Head of caudate nucleus (tissue), 42 donors: ENCODE measurements around the gene DGKI.

Experiments used
- DNase-seq, 42 donors: peaks; one replicate each; pipeline versions ENCODE4 v3.0.0 to v3.0.0-alpha.2; 2020 to 2021; ENCODE audit warnings: mixed read lengths in 7 of 42
- intact Hi-C: fragments of 100-400 bp; cut with DNase I; formaldehyde crosslinking; loops from one replicate; pipeline ENCODE4 v1.15.0; 2022

The DGKI gene

DNA sequence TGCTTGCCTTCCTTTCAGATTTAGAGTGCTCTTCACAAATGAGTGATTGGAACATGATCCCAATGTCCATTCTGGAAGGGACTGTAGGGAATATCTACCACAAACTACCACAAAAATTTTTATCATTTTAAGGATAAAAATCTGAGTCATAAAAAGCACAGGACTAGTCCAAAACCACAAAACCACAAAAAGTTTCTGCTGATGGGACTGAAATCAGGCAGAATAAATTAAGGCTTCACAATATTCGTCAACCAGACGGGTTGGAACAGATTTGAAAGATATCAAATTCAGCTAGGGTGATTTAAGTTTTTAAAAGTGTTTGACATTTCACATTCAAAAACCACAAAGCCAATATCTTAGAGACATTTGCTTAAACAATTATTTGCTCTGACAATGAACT is 403.2 kb downstream of the DGKI start:
- intact Hi-C loops: no loop called here
- DNase-seq: no peak

DNA sequence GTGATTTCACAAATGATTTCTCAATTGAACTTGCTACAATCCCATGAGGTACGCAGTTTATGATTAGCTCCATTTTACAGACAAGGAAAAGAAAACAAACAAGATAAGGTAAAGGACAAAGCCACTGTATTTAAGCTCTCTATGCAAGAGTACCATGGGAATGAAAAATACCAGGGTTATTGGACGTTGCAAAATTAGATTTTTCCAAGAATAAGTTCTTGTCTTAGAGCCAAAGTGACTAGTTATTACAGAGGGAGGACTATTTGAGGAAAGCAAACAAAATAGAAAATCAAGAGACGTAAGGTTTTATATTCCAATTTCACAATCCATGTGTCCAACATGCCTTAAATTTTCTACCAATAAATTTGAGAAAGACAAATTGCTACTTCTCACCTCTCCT is 405.3 kb downstream of the DGKI start:
- intact Hi-C loops: no loop called here

DNA sequence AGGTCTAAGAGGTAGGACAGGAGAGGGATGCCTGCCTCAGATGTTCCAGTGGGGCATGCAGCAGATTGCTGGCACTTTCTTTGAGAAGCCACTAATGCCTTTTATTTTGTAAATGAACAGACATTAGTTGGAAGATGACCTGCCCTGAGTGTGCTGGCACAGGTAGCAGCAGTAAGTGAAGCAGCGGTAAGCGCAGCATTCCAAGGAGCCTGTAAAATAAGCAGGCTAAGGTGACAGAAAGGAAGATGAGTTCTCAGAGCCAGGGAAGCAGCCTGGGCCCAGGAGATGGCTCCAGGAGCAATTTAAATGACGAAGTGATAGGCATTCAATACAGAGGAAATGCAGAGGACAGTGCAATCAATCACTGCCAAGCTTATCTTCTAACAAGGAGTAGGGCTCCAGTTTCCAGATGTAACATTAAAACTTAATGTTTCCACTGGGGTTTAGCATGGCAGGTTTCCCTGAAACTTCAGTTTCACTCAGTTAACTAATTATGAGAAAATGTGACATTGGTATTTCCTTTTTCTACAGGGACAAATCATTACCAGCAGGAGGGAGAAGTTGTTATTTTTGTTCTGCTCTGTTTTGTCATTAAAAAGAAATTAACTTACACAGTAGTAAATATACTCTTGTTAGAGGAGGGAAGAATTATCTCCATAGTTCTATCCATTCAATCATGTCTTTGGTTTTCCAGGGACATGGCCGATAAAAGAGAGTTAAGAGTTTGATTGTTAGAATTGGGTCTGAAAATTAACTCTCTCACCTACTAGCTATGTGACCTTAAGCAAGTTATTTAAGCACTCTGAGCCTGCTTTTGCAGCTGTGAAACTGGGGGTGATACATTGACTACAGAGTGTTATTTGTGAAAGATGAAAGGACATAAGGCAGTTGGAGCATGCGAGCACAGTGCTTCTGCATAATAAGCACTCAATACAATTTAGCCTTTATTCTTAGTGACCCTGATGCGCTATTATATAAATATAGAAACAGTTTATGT is 406.6 kb downstream of the DGKI start:
- intact Hi-C loops: no loop called here
- DNase-seq: peak in 6 of 42 donors; percentile 18 to 63 (median 36)

More for the DNA sequence above, 405.3 kb downstream of the DGKI start:
- DNase-seq: no peak

DNA sequence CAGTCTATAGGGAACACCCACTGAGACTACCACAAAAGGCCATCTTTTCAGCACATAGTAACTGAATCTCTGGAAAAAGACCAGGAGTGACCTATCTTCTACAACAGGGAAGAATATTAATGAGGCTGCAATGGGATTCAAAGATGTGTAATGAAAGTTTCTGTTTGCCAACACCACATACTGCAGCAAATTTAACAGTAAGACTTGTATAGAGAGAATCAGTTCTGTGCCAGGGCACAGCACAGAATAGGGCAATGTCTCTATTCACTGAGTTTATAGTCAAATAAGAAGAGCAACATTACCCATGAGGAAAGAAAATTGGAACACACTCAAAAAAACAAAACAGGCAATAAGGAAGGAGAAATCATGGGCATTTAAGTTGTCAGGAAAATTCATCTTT is 411.8 kb downstream of the DGKI start:
- DNase-seq: no peak
- intact Hi-C loops: no loop called here

DNA sequence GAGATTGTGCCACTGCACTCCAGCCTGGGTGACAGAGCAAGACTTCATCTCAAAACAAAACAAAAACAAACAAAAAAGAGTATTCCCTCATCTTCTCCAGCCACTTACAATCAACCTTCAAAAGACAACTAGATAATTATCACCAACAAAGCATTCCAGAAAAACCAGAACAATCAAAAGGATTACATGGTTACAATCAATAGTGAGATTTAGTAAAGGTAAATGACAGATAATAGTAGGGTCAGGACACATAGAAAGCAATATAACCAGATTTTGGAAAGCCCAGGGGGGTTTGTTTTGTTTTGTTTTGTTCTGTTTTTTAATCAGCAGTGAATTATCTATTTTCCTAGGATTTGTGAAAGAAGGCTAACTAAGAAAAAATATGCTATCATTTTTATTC is 412.2 kb downstream of the DGKI start:
- DNase-seq: no peak
- intact Hi-C loops: no loop called here

DNA sequence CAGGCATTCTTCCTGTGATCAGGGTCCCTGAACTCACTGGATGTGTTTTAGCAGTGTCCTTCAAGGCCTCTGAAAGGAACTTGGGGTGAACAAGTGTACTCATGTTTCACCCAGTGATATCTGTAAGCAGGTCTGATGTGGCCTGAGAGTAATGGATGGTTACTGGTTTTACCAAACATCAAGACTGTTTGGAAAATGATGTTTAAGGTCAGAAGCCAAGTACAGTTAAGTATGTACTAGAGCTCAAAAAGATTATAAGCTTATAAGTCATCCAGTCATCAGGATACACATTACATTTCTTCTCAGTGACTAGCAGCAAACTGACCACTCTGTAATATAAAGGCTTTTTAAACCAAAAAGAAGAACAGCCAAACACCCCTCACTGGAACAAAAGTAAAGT is 423.5 kb downstream of the DGKI start:
- DNase-seq: no peak
- intact Hi-C loops: no loop called here

DNA sequence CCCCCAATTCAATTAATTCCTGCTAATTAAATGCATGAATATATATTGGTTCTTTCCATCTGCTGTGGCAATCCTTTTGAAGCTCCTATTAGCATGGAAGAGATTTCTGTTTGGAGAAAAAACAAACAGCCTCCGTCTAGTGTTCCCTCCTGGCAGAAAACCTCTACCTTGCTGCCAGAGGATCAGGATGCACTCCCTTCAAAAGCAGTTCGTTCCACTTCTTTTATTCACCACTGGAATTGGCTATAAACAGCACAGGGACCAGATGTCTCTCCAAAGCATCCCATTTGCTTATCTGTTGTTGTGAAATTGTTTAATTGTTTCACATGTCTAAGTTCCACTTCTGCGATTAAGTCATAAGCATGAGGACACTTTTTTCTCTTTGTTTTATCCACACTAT is 425.4 kb downstream of the DGKI start:
- no peak for DNase-seq
- intact Hi-C loops: no loop called here

DNA sequence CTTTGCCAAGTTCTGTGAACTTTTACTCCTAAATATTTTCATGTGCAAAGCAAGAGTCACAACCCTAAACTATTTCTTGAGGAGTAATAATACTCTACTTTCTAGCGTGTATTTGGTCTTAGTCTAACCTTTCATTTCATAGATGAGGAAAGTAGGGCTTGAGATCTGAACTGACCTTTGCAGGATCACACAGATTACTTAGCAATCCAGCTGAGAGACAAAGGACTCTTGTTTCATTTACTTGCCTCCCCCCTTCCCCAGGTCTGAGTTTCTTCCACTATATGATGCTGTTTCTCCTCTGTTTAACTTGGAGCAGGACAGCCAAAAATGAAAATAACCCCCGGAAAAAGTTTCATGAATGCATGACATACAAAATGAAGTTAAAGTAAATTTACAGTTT is 427.9 kb downstream of the DGKI start:
- intact Hi-C loops: no loop called here
- no peak for DNase-seq

DNA sequence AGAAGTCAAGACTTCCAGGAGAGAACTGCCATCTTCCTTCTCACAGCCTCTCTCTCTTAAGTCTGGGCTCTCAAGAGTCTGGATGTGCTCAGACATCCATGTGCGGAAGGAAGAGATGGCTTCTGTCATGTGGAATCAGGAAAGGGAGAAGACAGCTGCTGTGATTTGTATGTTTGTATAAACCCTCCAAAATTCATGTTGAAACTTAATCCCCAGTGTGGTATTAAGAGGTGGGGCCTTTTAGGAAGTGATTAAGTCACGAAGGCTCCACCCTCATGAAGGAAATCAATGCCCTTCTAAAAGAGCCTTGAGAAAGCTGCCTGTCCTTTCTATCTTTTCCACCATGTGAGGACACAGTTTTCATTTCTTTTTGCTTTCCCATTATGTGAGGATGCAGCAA is 429.3 kb downstream of the DGKI start:
- DNase-seq: no peak
- intact Hi-C loops: no loop called here

DNA sequence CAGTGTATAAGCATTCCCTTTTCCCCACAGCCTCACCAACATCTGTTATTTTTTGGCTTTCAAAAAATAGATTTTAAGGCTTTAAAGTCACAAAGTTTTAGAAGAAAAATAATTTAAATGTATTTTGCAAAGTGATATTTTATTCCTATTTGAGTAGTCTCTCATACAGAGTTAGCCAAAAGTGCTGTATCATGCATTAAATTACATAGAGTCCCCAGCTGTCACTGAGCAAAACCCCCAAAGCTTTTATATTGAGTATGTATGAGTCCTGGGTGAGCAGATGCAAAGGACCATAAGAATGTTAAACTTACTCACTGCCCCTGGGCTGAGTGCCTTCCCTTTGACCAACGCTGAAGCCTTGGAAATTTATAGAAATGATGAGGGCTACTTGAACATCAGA is 432.9 kb downstream of the DGKI start:
- intact Hi-C loops: no loop called here
- DNase-seq: no peak

DNA sequence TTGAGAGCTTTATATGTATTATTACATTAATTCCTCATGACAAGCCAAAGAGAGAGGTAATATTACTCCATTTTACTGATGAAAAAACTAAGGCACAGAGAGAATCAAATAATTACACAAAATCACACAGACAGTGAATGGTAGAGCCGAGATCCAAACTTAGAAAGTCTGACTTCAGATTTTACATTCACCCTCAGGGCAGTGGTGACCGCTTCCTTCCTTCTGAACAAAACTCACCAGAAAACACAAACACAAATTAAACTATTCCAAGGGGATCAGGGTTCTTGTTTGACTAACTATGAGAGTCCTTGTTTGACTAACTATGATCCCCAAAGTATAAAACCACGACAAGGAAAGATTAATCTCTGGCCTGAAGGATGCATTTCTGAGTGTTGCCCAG is 435.3 kb downstream of the DGKI start:
- no peak for DNase-seq
- intact Hi-C loops: no loop called here

DNA sequence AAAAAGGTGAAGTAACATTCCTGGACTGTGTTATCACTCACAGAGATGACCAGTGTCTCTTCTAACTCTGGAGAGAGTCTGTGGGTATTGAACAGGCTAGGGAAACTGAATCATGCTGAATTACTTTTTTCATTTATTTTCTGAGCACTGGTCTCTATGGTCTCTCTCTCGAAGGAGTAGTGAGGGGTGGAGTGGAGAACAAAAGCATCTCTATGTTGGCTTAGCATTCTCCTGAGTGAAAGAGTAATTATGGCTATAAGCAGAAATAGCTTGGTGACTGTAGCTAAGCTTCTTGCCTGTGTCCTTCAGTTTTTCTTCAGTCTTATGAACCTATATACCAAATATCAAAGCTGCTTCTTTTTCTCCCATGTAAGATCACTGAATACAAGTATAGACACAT is 438.6 kb downstream of the DGKI start:
- DNase-seq: no peak
- intact Hi-C loops: no loop called here

DNA sequence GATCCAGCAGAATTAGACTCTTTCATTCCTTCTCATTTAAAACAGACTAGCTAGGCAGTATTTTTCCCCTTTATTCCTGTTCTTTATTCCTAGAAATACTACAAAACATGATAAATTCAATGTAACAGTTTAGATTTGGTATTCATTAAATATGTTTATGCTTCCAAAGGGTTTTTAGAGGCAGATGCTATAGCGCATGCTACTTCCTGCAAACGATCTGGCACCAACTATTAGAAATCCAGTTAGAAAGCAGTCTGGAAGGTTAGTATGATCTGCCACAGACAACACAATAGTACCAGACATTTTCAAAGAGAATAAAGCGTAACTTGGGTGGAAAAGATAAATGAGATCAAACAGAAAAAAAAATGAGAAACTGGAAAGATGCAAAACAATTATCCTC is 439.7 kb downstream of the DGKI start:
- intact Hi-C loops: no loop called here
- DNase-seq: no peak

DNA sequence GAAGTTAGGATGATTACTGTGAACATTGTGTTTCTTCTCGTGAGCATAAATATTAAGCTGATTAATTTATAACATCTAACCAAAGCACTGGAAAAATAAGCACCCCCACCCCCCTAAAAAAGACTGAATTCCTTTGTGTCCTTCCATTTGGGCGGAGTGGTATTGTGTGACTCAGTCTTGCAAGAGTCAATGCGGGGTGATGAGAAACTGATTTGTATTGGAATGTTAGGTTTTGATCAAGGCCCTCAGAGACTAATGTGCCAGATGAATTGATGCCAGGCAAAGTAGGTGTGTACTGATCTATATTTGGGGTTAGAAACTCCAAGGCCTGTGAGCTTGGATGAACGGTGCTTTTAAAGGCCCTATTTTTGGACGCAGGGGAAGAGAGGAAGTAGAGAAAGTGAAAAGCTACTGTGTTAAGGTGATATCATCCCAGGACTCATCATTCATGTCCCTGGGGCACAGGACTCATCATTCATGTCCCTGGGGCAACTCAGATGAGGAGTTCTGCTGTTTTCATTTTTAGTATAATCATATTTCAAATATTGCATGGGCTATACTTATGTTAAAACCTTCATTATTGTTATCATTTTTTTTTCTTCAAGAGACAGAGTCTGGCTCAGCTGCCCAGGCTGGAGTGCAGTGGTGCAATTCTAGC is 442.0 kb downstream of the DGKI start:
- intact Hi-C loops: no loop called here
- DNase-seq: no peak

DNA sequence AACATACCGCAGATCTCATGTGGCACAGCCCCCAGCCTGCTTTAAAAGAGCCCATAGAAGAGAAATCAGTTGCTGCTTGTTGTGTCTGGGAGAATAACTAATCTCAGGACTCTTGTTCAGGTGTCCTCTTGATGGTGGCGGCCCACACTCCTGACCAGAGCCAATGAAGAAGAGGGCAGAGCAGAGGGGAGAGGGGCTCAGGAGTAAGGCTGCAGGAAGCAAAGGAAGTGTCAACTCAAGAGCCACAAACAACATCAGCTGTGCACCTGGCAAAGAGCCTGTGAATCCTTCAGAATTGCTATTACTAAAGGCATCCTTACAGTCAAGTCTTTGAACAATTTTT is 443.4 kb downstream of the DGKI start:
- peak in 4 of 42 donors; percentile 4 to 29 (median 14) for DNase-seq
- intact Hi-C loops: no loop called here

DNA sequence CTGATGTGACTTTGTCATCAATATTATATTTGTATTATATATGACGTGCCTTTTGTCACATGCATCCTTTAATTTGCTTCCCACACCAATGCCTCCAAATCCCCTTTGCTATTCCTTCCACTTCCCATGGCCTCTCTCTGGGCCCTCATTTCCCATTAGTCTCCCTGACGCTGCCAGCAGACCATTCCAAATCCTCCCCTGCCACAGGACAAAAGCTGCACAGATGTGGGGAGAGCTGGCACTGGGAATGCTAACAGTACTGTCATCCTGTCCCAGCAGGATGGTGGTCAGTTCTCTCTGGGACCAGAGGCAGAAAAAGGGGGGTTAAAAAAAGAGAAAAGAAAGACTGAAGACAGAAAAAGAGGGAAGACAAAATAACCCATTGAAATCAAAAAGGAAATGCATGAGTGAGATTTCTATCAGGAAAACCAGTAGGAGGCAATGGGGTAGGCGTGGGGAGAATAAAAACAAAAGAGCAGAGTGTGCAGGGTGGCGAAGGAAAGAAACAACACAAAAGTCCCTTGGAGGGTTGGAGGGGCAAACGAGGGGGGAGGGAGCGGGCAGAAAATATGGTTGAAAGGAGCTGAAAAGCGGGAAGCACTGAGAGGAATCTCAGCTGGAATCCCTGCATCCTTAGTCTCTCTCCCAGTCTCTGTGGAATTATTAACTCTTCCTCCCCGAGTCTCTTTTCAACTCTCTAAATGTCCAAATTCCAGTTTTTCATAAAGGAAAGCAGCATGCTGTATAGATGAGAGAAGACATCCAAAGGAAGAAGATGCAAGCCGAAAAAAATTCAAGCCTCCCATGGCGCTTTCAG is 444.0 kb downstream of the DGKI start:
- DNase-seq: peak in 19 of 42 donors; percentile 6 to 66 (median 27)
- intact Hi-C loops: no loop called here

DNA sequence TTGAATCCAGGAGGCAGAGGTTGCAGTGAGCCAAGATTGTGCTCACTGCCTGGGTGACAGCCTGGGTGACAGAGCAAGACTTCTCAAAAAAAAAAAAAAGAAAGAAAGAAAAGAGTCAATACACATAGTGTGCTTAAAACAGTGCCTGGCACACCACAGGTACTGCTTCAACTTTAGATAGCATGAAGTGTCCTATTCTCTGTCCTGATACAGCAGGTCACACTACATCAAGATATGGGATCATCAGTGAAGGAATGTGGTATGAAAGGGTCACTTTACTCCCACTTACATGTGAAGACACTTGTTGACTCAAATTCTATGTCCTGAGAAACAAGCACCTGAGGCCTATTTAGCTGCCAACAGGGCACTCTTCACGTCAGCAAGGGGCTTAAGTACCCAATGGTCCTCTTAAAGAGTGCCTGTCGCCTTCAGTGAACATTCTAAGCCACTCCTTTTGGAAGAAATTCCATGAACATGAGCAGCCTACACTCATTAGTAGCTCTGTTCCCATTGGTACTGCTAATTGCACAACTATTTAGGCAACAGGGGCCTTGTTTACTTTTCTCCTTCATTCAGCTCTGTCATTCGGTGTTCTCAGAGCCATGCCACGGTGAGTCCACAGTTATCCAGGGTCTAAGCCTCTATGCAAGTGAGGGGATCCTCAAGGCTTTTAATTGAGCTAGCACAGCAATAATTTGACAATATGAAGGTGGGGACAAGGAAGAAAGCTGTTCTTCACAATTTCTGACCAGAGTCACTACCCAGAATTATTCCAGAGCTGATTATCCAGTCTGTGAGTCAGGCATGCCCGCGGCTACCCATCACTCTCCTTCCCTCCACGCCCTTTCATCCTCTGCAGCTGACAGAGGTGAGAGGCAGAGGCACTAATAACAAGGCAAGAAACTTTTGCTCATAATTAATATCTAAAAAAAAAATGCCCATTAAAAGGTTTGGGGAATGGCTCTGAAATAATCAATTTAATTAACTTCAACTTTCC is 446.6 kb downstream of the DGKI start:
- no peak for DNase-seq
- intact Hi-C loops: no loop called here

DNA sequence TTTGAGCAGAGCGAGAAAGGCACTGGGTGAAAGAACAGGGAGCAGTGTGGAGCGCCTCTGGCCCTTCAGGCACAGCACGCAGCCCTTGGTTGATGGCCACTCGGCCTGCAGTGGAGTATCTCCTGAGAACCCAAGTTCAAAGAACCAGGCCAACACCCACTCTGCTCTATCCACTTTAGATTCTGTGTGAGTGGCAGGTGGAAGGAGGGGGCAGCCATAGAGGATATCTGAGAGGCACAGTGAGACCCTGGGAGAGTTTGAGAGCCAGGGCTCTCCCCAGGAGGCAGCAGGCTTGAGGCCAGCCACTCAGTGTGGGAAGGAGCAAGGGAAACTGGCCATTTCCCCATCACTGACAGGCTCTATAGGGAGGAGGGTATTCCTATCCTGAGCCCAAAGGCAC is 450.7 kb downstream of the DGKI start:
- intact Hi-C loops: no loop called here

DNA sequence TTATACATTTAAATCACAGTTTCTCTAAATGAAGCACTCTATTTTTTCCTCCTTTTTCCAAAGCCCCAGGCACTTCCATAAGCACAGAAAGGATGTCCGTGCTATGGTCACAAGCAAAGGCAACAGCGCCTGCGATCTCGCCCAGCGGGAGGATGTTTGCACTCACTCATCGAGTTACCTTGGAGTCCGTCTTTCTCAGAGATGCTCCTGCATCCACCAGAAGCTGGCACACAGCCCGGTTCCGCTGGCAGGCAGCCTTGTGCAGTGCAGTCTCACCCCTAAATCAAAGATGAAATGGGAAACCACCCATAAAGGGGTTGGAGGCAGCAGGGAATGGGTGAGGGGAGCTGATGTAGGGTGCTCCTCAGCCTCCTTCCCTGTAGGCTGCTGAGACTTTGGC is 451.4 kb downstream of the DGKI start:
- peak in 41 of 42 donors; percentile 11 to 74 (median 53) for DNase-seq
- intact Hi-C loops: no loop called here

More for the DNA sequence above, 450.7 kb downstream of the DGKI start:
- DNase-seq: no peak
